HepG2 (cell line): ENCODE data around the gene MBTPS2. TPM values are rescaled to one million over a fixed set of nuclear protein-coding genes. Genes with fewer than 3 reads are reported as not detected.
"Not testable (repeated sequence)": the region's sequence is repeated elsewhere in the genome, so short reads cannot be mapped to it uniquely, and the experiment has no call there.

Experiments
- ATAC-seq: fragments of 200-7000 bp; cut with Tn5 transposase; 3 replicates; pipeline ENCODE4 v1.9.1; 2020; ENCODE audit warnings: mild to moderate bottlenecking, moderate library complexity
- BruUV-seq: library from RNA; stranded (reverse); fragments of 400-500 nt; replicated peaks from 2 replicates; lab custom pipeline; 2021; lab: Mats Ljungman, UMichigan
- CTCF ChIA-PET: fragments of 300-600 bp; formaldehyde crosslinking; extraction: SDS; loops from one replicate; lab custom pipeline; 2021; ENCODE audit warnings: low total read pairs, inconsistent platforms, low intra/inter-chr PET ratio; lab: Yijun Ruan, JAX
- POLR2A ChIA-PET: fragments of 350-600 bp; sonication (Branson Sonifier 250); formaldehyde crosslinking; loops from one replicate; lab custom pipeline; 2020; ENCODE audit warnings: antibody characterized with exemption, inconsistent platforms; lab: Yijun Ruan, JAX
- DNase-seq: peaks from one replicate; pipeline ENCODE4 v3.0.0-alpha.2; 2015; ENCODE audit warnings: low spot score
- FAIRE-seq: peaks from 3 replicates; lab custom pipeline; 2011; peaks lifted over from hg19 to GRCh38; lab: Jason Lieb, UNC
- H2AFZ ChIP-seq: one replicate; pipeline ENCODE4 v1.6.1; 2011; ENCODE audit warnings: low read length, inconsistent platforms
- H3K27ac ChIP-seq: fragments of 300-600 bp; 3 replicates; pipeline ENCODE4 v1.8.0; 2011; ENCODE audit warnings: mixed run types, mild to moderate bottlenecking, mixed read lengths, low read length, inconsistent platforms; ENCODE audit not compliant: insufficient read depth; ENCODE audit errors: extremely low read length
- H3K27me3 ChIP-seq, 2 experiments: fragments of 200-600 bp in 1 of 2; 2 replicates in 1 of 2; 3 replicates in 1 of 2; pipeline versions ENCODE4 v1.6.0 to v1.8.0; 2011; ENCODE audit warnings: low read length in 2 of 2, mild to moderate bottlenecking in 2 of 2, moderate library complexity in 2 of 2, inconsistent platforms in 1 of 2; ENCODE audit not compliant: insufficient read depth in 2 of 2, control insufficient read depth in 1 of 2
- H3K36me3 ChIP-seq, 2 experiments: fragments of 200-600 bp in 1 of 2; replicated peaks in 1 of 2; 2 replicates in 1 of 2; 3 replicates in 1 of 2; pipeline versions ENCODE4 v1.5.1 to v1.8.0; 2011; ENCODE audit warnings: low read length in 2 of 2, inconsistent platforms in 1 of 2; ENCODE audit not compliant: insufficient read depth in 2 of 2, control insufficient read depth in 1 of 2
- H3K4me1 ChIP-seq: 2 replicates; pipeline ENCODE4 v1.5.1; 2012; ENCODE audit warnings: low read length, inconsistent platforms; ENCODE audit not compliant: insufficient read depth
- H3K4me2 ChIP-seq: 2 replicates; pipeline ENCODE4 v1.6.0; 2011; ENCODE audit warnings: low read depth, low read length, inconsistent platforms
- H3K4me3 ChIP-seq, 3 experiments: fragments of 200-600 bp in 1 of 3; sonication (generic), shearing (Covaris generic) in 1 of 3; replicated peaks in 1 of 3; 2 replicates each; pipeline ENCODE4 v1.5.1; 2011 to 2016; ENCODE audit warnings: low read length in 3 of 3, inconsistent platforms in 2 of 3, low read depth in 2 of 3, mild to moderate bottlenecking in 2 of 3, control low read depth in 1 of 3, mixed read lengths in 1 of 3; ENCODE audit not compliant: insufficient read depth in 1 of 3
- H3K79me2 ChIP-seq: one replicate; pipeline ENCODE4 v1.6.1; 2011; ENCODE audit warnings: low read length, inconsistent platforms; ENCODE audit not compliant: insufficient read depth
- H3K9ac ChIP-seq: 2 replicates; pipeline ENCODE4 v1.6.0; 2011; ENCODE audit warnings: mild to moderate bottlenecking, low read depth, low read length, inconsistent platforms; ENCODE audit not compliant: insufficient read depth
- H3K9me3 ChIP-seq: 2 replicates; pipeline ENCODE4 v1.5.1; 2012; ENCODE audit warnings: mild to moderate bottlenecking, low read length
- H4K20me1 ChIP-seq: 2 replicates; pipeline ENCODE4 v1.6.0; 2011; ENCODE audit warnings: inconsistent platforms, mild to moderate bottlenecking, low read length, moderate library complexity; ENCODE audit not compliant: insufficient read depth
- REPIN1 ChIP-seq: sonication (generic); formaldehyde crosslinking; IDR thresholded peaks from 2 replicates; pipeline ENCODE4 v1.8.0; 2022; ENCODE audit warnings: missing genetic modification reagents, low read depth, mild to moderate bottlenecking, borderline replicate concordance
- SMAD1 ChIP-seq: sonication (generic); formaldehyde crosslinking; IDR thresholded peaks from 2 replicates; pipeline ENCODE4 v1.4.0; 2020; ENCODE audit warnings: missing genetic modification reagents, low read depth, mild to moderate bottlenecking, borderline replicate concordance
- WGBS: methylation state at CpG from one replicate; pipeline ENCODE4 v1.1.6; 2017; ENCODE audit warnings: low lambda C conversion rate; 5-methylcytosine and 5-hydroxymethylcytosine counted together
- in situ Hi-C: cut with HindIII; loops from 2 replicates; pipeline ENCODE4 v1.10.0; 2017; ENCODE audit warnings: low pct_unique_long_range_greater_than_20kb; ENCODE audit not compliant: extremely low pct_ligation_motif_present
- intact Hi-C: fragments of 100-400 bp; cut with micrococcal nuclease; formaldehyde crosslinking; loops from one replicate; pipeline ENCODE4 v1.10.0; 2022; ENCODE audit not compliant: unreplicated experiment
- polyA plus RNA-seq, 8 experiments: library from polyadenylated mRNA; depleted of rRNA in 3 of 8; stranded (reverse) in 7 of 8; unstranded in 1 of 8; fragments of >200 nt; fragmentation: Illumina TruSeq in 4 of 8; extraction: Trizol in 4 of 8; gene quantifications; 2 replicates each; pipeline versions ENCODE4 v1.2.1 to v1.2.3, GENCODE V29; 2011 to 2016; ENCODE audit warnings: low read depth in 4 of 8, missing spikeins in 1 of 8, mixed read lengths in 1 of 8; ENCODE audit not compliant: insufficient read depth in 1 of 8
- total RNA-seq, 5 experiments: library from RNA; depleted of rRNA; stranded (reverse); fragments of >200 nt; fragmentation: Illumina TruSeq; extraction: Trizol; gene quantifications; 2 replicates each; pipeline ENCODE4 v1.2.3, GENCODE V29; 2016; ENCODE audit warnings: low read depth in 1 of 5

The MBTPS2 gene
- total and polyA plus RNA-seq, 2 of the 13 experiments (the other 11 are each of a cell fraction or from before 2014, with no cell fraction given) = 5.7 to 14.4 TPM

DNA sequence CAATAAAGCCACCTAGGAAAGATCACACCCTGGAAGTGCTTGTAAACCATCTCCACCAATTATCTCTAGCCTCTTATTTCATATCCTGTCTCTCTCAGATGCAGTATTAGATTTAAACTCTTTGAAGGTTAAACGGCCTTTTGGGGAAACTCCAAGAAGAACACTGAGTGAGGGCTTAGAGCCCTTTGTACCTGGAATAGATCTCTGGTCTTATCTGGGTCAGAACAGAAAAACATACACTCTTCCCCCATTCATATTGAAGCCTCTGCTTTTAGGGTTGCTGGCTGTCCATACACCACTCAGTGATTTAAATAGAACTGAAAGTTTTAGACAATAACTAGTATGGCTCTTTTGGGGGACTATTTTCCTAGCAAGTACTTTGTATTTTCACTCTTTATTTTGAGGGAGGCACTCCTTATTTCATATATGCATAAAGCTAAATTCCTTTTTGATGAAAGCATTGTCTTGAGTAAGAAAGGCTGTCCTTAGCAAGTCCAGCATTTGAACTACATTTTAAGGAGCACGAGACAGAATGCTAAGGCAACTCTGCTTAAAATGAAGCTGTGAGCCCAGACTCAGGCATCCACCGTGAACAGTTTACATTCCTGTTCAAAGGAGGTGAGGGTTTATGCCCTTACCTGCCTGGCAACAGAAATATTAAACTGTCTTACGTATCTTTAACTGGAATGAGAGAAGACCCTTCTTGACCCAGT lies 33.8 kb downstream of the MBTPS2 start:
- BruUV-seq = no TSS peak
- Histone ChIP-seq H3K4me1 (no peaks in the 10 kb centered on the region), H2AFZ (no peak overlapping the region), H3K9me3 (no peaks in the 10 kb centered on the region), H3K9ac (no peak overlapping the region), H3K79me2 (no peaks in the 10 kb centered on the region), H3K27me3 (no peaks in the 10 kb centered on the region), H3K4me3 (no peak overlapping the region), H3K27ac (no peak overlapping the region)
- ATAC-seq (no peak), DNase-seq (no peak)
- WGBS = 93% methylated on average over 4 of the region's 4 CpGs
- no peak for TF ChIP-seq SMAD1
- TF ChIP-seq REPIN1 (CRISPR knock-in tag) = no peak
- TF ChIP-seq, all 625 proteins: peak for 0
- POLR2A ChIA-PET = no interaction called here
- Histone ChIP-seq H4K20me1 (no peaks in the 10 kb centered on the region), H3K36me3 (no peaks in the 10 kb centered on the region), H3K4me2 (no peak overlapping the region)
- intact Hi-C loops = no loop called here
- in situ Hi-C loops = no loop called here
- FAIRE-seq = no peak
- CTCF ChIA-PET = no interaction called here

DNA sequence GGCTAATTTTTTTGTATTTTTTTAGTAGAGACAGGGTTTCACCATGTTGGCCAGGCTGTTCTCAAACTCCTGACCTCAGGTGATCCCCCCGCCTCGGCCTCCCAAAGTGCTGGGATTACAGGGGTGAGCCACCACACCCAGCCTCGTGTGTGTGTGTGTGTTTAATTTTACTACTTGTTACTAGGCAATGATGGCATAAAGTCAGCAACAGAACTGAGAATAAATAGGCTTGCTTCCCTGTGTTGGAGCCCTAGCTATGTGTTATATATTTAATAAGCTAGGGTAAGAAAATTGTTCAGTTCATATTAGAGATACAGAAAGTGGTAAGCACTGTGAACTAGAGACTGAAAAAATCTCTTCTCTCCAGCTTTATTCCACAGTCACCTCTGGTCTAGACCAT lies 34.8 kb downstream of the MBTPS2 start:
- H3K4me1 ChIP-seq, H3K4me3 ChIP-seq, H3K9ac ChIP-seq, H3K4me2 ChIP-seq, H3K79me2 ChIP-seq, H3K9me3 ChIP-seq, POLR2A ChIA-PET, H3K36me3 ChIP-seq, H3K27me3 ChIP-seq, ATAC-seq, in situ Hi-C loops, H2AFZ ChIP-seq, CTCF ChIA-PET, H3K27ac ChIP-seq, DNase-seq, intact Hi-C loops, FAIRE-seq, H4K20me1 ChIP-seq, BruUV-seq: not testable (repeated sequence)
- no CpG with 5 or more reads among the region's 3 CpGs for WGBS
